Left ventricle myocardium inferior (tissue), 1 donor: ENCODE data around the gene MAPK6. TPM values are rescaled to one million over a fixed set of nuclear protein-coding genes. Genes with fewer than 3 reads are reported as not detected.
A peak's percentile ranks its signal among the peaks of the same experiment; 100 is the strongest.
"Not testable (repeated sequence)": the region's sequence is repeated elsewhere in the genome, so short reads cannot be mapped to it uniquely, and the experiment has no call there.

Experiments used
- DNase-seq: peaks from one replicate; pipeline ENCODE4 v3.0.0-alpha.2; 2020
- H3K27ac ChIP-seq: fragments of 200-600 bp; replicated peaks from 2 replicates; pipeline ENCODE4 v1.8.0; 2021
- H3K27me3 ChIP-seq: fragments of 200-600 bp; 2 replicates; pipeline ENCODE4 v1.8.0; 2021; ENCODE audit warnings: low read depth
- H3K36me3 ChIP-seq: fragments of 200-600 bp; 2 replicates; pipeline ENCODE4 v1.8.0; 2021
- H3K4me1 ChIP-seq: fragments of 200-600 bp; 2 replicates; pipeline ENCODE4 v1.8.0; 2021
- H3K4me3 ChIP-seq: fragments of 200-600 bp; 2 replicates; pipeline ENCODE4 v1.8.0; 2021; ENCODE audit warnings: mild to moderate bottlenecking, moderate library complexity
- H3K9me3 ChIP-seq: fragments of 200-600 bp; replicated peaks from 2 replicates; pipeline ENCODE4 v1.8.0; 2021
- intact Hi-C: fragments of 100-400 bp; cut with micrococcal nuclease; formaldehyde crosslinking; loops from one replicate; pipeline ENCODE4 v1.11.0; 2022
- total RNA-seq: library from RNA; stranded (reverse); fragmentation: NEBNext Ultra II Directional; extraction: Animal tissue kit (Norgen Biotek cat#: 25700); gene quantifications from one replicate; pipeline ENCODE4 v1.2.1, GENCODE V29; 2021
- TF ChIP-seq, protein P1 (sequence below): fragments of 200-600 bp; IDR thresholded peaks from 2 replicates; pipeline ENCODE4 v1.8.0; 2021; ENCODE audit warnings: antibody characterized with exemption, mild to moderate bottlenecking, borderline replicate concordance
- donor health status: DM: no; HTN: yes; CAD: no; lungs with severe emphysema.

MAPK6 gene
- total RNA-seq, 1 donor from 2014 or later, result 19.2 TPM

DNA sequence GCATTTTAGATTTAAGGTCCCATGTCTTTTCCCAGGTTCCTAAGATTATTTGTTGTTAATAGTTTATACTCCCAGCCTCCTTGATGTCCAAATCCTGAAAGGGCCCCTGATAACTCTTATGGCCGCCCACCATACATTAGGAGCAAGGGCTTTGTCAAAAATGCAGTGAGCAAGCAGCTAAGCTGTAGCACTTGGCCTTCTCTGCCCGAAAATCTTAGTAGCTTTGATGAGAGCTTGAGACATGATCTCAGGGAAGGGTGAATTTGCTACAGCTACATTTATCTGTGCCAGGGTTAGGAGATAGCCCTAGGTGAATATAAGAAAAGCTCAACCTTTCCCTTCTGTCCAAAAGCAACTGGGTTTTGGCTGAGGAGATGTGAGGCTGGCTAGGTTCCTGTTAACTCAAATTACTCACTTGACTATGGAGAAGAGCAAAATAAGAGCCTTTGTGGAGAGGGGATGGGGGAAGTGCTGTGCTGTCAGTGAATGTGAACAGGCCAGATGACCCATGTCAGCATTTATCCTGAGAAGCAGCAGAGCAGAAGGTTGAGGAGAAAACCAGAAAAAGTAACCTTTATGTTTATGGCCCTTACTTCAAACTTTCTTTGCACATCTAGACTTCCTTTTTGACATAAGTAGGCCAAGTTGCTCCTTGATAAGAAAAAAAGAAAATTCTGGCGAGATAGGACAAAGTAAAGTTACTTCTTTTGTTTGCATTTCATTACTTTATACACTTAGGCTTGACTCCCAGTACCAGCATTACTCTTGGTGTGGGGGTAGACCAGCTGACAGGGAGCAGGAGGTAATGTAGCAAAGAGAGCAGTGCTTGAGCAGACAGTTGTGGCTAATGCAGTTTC, 21.1 kb downstream of the MAPK6 start:
- intact Hi-C loops, result no loop called here
- DNase-seq, result no peak
- no peaks in the 10 kb centered on the region for H3K9me3 ChIP-seq
- TF ChIP-seq, protein P1, sequence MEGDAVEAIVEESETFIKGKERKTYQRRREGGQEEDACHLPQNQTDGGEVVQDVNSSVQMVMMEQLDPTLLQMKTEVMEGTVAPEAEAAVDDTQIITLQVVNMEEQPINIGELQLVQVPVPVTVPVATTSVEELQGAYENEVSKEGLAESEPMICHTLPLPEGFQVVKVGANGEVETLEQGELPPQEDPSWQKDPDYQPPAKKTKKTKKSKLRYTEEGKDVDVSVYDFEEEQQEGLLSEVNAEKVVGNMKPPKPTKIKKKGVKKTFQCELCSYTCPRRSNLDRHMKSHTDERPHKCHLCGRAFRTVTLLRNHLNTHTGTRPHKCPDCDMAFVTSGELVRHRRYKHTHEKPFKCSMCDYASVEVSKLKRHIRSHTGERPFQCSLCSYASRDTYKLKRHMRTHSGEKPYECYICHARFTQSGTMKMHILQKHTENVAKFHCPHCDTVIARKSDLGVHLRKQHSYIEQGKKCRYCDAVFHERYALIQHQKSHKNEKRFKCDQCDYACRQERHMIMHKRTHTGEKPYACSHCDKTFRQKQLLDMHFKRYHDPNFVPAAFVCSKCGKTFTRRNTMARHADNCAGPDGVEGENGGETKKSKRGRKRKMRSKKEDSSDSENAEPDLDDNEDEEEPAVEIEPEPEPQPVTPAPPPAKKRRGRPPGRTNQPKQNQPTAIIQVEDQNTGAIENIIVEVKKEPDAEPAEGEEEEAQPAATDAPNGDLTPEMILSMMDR, result no peak
- no peaks in the 10 kb centered on the region for H3K36me3 ChIP-seq
- H3K4me1 ChIP-seq, result peaks cover 83% of the 10 kb centered on the region
- peak overlapping the region; percentile 36 for H3K27ac ChIP-seq
- H3K4me3 ChIP-seq, result no peak overlapping the region
- no peaks in the 10 kb centered on the region for H3K27me3 ChIP-seq

DNA sequence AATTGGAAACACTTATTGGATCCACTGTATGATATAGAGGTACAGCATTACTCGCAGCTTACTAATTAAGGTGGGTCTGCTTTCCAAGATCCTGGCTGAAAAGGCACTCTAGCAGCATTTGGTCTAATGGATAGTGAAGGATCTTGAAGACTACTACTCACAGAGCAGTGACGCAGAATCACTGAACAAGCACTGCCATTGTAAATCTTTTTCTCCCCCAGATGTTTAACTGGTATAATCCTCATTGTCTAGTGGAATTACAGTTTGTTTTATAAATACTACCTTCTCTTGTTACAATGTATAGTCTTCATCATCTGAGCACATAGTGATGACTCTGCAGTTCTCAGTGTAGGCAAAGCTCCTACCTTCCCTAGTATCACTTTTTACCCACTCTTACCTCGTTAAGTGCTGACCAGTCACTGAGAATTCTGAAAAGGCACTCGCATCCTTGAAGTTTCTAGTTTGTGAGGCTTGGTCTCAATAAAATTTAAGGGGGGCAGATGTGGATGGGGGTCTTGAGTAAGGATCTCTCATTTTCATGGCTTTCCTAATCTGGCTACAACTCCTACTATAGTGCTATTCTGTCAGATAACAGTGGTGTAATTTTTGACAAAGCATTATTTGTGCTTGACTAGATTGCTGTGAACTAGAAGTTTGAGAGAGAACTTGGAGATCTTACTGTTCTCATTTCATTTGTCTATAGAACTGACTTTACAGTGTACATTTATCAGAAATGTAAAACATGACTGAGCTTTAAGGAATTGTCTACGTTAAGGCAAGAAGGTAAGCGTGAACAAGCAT, 23.2 kb downstream of the MAPK6 start:
- no peak overlapping the region for H3K4me3 ChIP-seq
- H3K36me3 ChIP-seq, result no peaks in the 10 kb centered on the region
- intact Hi-C loops, result no loop called here
- TF ChIP-seq, protein P1, result no peak
- H3K9me3 ChIP-seq, result no peaks in the 10 kb centered on the region
- no peak overlapping the region for H3K27ac ChIP-seq
- DNase-seq, result no peak
- H3K4me1 ChIP-seq, result peaks cover 90% of the 10 kb centered on the region
- no peaks in the 10 kb centered on the region for H3K27me3 ChIP-seq

DNA sequence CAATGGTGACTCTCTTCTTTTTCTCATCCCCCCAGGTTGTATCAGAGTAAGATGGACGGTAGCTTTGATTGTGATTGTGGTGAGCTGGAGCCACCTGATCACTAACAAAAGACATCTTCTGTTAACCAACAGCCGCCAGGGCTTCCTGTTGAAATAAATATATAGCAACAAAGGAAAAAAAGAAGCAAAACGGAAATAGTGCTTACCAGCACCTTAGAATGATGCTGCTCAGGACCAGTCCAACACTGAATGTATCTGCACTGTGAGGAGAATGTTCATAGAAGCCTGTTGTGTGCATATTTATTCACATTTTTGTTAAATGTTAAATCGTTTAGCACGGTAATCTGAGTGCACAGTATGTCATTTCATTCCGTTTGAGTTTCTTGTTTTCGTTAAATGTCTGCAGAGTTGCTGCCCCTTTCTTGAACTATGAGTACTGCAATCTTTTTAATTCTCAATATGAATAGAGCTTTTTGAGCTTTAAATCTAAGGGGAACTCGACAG, 26.8 kb downstream of the MAPK6 start:
- Histone ChIP-seq H3K36me3 (peaks cover 24% of the 10 kb centered on the region), H3K4me1 (peaks cover 55% of the 10 kb centered on the region)
- not testable (repeated sequence) for DNase-seq, H3K27me3 ChIP-seq, H3K4me3 ChIP-seq, H3K9me3 ChIP-seq, H3K27ac ChIP-seq
- TF ChIP-seq, protein P1, result peak; percentile 27
- intact Hi-C loops, result loop anchor here (2.0 kb wide), 1 partner anchor 23 kb away; no protein-coding TSS in a partner anchor

DNA sequence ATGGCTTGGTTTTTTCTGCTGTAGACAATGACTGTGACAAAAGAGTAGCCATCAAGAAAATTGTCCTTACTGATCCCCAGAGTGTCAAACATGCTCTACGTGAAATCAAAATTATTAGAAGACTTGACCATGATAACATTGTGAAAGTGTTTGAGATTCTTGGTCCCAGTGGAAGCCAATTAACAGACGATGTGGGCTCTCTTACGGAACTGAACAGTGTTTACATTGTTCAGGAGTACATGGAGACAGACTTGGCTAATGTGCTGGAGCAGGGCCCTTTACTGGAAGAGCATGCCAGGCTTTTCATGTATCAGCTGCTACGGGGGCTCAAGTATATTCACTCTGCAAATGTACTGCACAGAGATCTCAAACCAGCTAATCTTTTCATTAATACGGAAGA, 27.5 kb downstream of the MAPK6 start:
- not testable (repeated sequence) for DNase-seq, H3K27me3 ChIP-seq, H3K4me3 ChIP-seq, H3K9me3 ChIP-seq
- Histone ChIP-seq H3K27ac (peak overlapping the region; percentile 34), H3K36me3 (peaks cover 31% of the 10 kb centered on the region), H3K4me1 (peaks cover 49% of the 10 kb centered on the region)
- intact Hi-C loops, result loop anchor here (2.0 kb wide), 1 partner anchor 24 kb away; no protein-coding TSS in a partner anchor

DNA sequence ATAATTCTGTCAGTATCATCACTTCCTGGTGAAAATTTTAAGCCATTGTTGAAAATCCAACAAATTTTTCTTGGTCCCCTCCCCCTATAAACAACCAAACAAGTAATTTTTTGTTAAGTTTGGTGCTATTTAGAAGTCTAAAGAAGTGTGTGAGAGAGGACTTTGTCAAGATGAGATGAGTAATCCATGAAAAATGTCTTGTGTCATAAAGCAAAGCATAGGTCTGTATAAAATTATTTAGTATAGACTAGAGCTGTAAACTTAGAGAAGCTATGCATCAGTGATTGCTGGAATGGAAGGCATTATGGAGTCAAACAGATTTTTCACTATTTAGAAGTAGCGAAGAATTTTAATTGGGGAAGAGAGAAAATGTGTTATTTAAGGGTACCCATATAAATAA, 31.4 kb downstream of the MAPK6 start:
- intact Hi-C loops, result no loop called here
- peaks cover 59% of the 10 kb centered on the region for H3K36me3 ChIP-seq

More for the DNA sequence above, 31.4 kb downstream of the MAPK6 start:
- Histone ChIP-seq H3K9me3 (peaks cover 9% of the 10 kb centered on the region), H3K4me3 (no peak overlapping the region), H3K27me3 (no peaks in the 10 kb centered on the region), H3K4me1 (peaks cover 18% of the 10 kb centered on the region), H3K27ac (no peak overlapping the region)
- DNase-seq, result no peak
- TF ChIP-seq, protein P1, result no peak
